Effector CD8-positive, alpha-beta T cell (primary cell): Measurements from ENCODE around the gene SCPEP1.
"Not testable (repeated sequence)": the region's sequence is repeated elsewhere in the genome, so short reads cannot be mapped to it uniquely, and the experiment has no call there.

Experiments used
- DNase-seq: peaks from one replicate; lab custom pipeline; 2025; lab: John Stamatoyannopoulos, UW
- total RNA-seq, 4 experiments: gene quantifications; one replicate each; lab custom pipeline; 2026; lab: John Stamatoyannopoulos, UW

Gene SCPEP1
- 19.5 to 28.0 (median 23.4) reads per million in 4 experiments for total RNA-seq

GRCh38 chr17:56977673-56978395 lies at the start of gene SCPEP1:
Gene SCPEP1, plus strand, starts transcription at chr17:56978131. Its CDS starts 29 bp downstream, at chr17:56978160.
- DNase-seq = peak; percentile 82

DNA sequence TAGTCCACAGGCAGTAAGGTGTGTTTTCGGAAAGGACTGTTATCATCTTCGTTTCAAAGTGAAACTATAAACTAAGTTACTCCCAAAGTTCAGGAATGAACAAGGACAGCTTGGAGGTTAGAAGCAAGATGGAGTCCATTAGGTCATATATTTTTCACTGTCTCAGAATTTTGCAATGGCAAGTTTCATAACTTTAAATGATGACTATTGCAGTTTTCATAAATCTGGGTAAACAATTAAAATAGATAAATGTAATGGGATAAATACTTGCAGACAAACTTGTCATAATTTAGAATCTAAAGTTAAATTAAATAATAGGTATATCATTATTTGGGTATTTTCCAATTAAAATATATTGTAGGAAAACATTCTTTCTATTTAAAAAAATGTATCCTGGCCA lies 49.3 kb upstream of the SCPEP1 start:
- DNase-seq = no peak

GRCh38 chr17:56929362-56929969 lies 48.5 kb upstream of the SCPEP1 start:
- DNase-seq = no peak

- DNase-seq = no peak
These were observed 47.1 kb upstream of the SCPEP1 start for GRCh38 chr17:56930739-56931337.

- DNase-seq = no peak
These were observed 44.7 kb upstream of the SCPEP1 start for GRCh38 chr17:56933151-56933745.

- DNase-seq = no peak
These were observed 44.1 kb upstream of the SCPEP1 start for GRCh38 chr17:56933868-56934267.

GRCh38 chr17:56934280-56934679 lies 43.7 kb upstream of the SCPEP1 start:
- DNase-seq = no peak

GRCh38 chr17:56935461-56935860 lies 42.5 kb upstream of the SCPEP1 start:
- DNase-seq = no peak

- no peak for DNase-seq
These were observed 41.1 kb upstream of the SCPEP1 start for GRCh38 chr17:56936697-56937322.

DNA sequence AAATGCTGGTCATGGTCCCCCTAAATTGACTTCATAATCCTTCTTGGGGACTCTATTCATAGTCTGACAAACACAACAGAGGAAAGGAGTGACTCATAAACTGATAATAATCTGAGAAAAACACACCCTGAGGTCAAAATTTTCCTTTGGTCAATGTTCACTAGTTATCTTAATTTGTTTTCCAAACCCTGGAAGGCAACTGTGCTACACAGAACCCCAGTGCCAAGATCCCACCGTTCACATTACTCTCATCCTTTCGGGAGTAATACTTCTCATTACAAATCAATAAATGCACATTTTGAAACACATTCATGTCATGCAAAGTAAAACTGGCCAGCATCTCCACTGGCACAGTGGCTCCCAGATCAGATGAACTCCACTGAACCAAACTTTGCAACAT lies 40.2 kb upstream of the SCPEP1 start:
- DNase-seq = no peak

- not testable (repeated sequence) for DNase-seq
These were observed 39.7 kb upstream of the SCPEP1 start for GRCh38 chr17:56938206-56938605.

GRCh38 chr17:56939869-56940484 lies 38.0 kb upstream of the SCPEP1 start:
- no peak for DNase-seq

- no peak for DNase-seq
These were observed 34.3 kb upstream of the SCPEP1 start for GRCh38 chr17:56943505-56944125.

GRCh38 chr17:56945938-56946505 lies 31.9 kb upstream of the SCPEP1 start:
- no peak for DNase-seq

GRCh38 chr17:56947741-56948140 lies 30.2 kb upstream of the SCPEP1 start:
- DNase-seq = no peak

DNA sequence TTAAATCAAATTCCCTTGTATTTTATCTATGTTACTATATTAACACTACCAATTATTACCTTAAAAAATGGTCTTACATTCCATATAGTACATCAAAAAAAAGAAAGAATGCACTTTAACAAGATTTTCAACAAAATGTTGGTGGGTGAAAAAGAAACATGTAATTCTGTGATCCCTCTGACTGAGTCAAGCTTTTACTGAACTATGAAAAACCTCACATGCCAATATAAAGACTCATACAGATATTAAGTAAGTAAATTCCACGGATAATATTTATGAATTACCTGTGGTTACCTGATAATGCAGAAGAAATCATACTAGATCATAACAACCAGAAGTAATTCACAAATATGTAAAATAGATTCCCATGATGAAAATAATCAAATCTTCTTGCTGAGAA lies 29.4 kb upstream of the SCPEP1 start:
- no peak for DNase-seq

- no peak for DNase-seq
These were observed 28.3 kb upstream of the SCPEP1 start for GRCh38 chr17:56949595-56949994.

DNA sequence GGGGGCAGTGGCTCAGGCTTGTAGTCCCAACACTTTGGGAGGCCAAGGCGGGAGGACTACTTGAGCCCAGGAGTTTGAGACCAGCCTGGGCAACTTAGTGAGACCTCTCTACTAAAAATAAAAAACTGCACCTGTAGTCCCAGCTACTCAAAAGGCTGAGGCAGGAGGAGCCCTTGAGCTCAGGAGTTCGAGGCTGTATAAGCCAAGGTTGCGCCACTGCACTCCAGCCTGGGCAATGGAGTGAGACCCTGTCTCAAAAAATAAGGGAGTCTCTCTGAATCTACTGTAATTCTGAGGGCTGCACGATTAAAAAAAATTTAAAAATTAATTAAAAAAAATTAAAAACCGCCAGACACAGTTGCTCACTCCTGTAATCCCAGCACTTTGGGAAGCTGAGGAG lies 20.9 kb upstream of the SCPEP1 start:
- DNase-seq = no peak

DNA sequence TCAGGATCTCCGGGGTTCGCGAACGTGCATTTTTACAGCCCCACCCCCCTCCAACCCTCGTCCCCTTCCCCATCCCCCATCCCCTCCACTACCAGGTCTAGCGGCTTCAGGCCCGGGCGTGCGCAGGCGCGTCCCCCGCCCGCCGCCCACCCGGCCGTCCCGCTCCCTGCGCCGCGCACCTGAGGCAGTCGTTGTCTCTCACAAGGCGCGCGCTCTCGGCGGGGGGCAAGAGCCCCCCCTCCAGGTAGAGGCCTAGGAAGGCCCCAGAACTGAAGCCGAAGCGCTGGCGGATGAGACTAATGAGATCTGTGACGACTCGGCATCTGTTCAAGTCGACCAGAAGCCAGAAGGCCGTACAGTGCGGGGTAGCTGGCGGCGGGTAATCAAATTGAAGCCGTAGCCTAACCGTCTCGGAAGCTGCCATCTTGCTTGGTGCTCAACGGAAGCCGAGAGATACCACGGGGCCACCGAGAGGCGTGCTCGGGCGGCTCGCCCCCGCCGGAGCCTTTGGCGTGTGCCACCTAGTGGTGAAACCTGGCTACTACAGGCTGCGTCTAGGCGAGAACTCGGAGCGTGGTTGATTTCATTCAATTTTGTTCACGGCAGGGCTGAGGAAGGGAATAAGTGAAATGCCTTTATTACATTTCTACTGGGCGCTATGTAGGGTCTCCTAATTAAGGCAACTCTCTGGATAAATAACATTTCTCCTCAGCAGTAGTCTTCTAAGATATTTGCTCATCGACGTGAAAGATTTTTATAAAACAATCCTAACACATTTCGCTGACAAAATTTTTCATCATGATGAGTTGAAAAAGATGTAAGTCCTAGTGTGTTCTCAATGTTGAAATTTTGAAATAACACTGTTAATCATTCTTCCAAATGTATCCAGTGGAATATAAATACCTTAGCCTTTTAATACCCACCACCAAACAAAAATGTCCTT lies 17.1 kb upstream of the SCPEP1 start, which contains the start of gene COIL:
Gene COIL, minus strand, starts transcription at position 455 of the 943 bp plus-strand sequence. Its CDS starts 31 bp downstream, at position 424.
- peak; percentile 89 for DNase-seq

GRCh38 chr17:56965241-56965640 lies 12.7 kb upstream of the SCPEP1 start:
- not testable (repeated sequence) for DNase-seq
